Stomach smooth muscle (tissue), 2 donors: ENCODE data around the gene DNAH5.
"Not testable (repeated sequence)": the region's sequence is repeated elsewhere in the genome, so short reads cannot be mapped to it uniquely, and the experiment has no call there.

Experiments used
- H3K27ac ChIP-seq: one replicate; pipeline ENCODE4 v1.7.0; 2013; ENCODE audit warnings: mild to moderate bottlenecking, low read length, inconsistent platforms
- H3K27me3 ChIP-seq, 2 donors: one replicate each; pipeline ENCODE4 v1.7.0; 2013; ENCODE audit warnings: low read length in 2 of 2; ENCODE audit not compliant: insufficient read depth in 2 of 2, control insufficient read depth in 1 of 2
- H3K36me3 ChIP-seq, 2 donors: one replicate each; pipeline ENCODE4 v1.7.0; 2013; ENCODE audit warnings: low read length in 2 of 2; ENCODE audit not compliant: control insufficient read depth in 2 of 2, insufficient read depth in 2 of 2
- H3K4me1 ChIP-seq: one replicate; pipeline ENCODE4 v1.7.0; 2013; ENCODE audit warnings: low read length; ENCODE audit not compliant: control insufficient read depth, insufficient read depth
- H3K4me3 ChIP-seq, 2 donors: one replicate each; pipeline ENCODE4 v1.7.0; 2013; ENCODE audit warnings: low read length in 2 of 2
- H3K9ac ChIP-seq, 2 donors: one replicate each; pipeline ENCODE4 v1.7.0; 2013; ENCODE audit warnings: low read length in 2 of 2, mild to moderate bottlenecking in 1 of 2
- H3K9me3 ChIP-seq, 2 donors: one replicate each; pipeline ENCODE4 v1.7.0; 2013; ENCODE audit warnings: low read length in 2 of 2; ENCODE audit not compliant: control insufficient read depth in 2 of 2
- donor health status: healthy.
- donor health status: Pancreatic carcinoma.

DNAH5 gene

GRCh38 chr5:13944560-13945199 lies at the start of gene DNAH5:
Gene DNAH5, minus strand, starts transcription at chr5:13944688. Its CDS starts 250 bp downstream, at chr5:13944438.
- H3K4me1 ChIP-seq: no peaks in the 10 kb centered on the region
- no peaks in the 10 kb centered on the region for H3K27me3 ChIP-seq
- no peak within 1 kb of the TSS for H3K9ac ChIP-seq
- no peak within 1 kb of the TSS for H3K4me3 ChIP-seq
- no peaks in the 10 kb centered on the region for H3K36me3 ChIP-seq
- H3K27ac ChIP-seq: no peak within 1 kb of the TSS
- no peaks in the 10 kb centered on the region for H3K9me3 ChIP-seq

GRCh38 chr5:13993926-13994325 lies 49.4 kb upstream of the DNAH5 start:
- Histone ChIP-seq H3K27me3 (no peaks in the 10 kb centered on the region), H3K4me3 (no peak overlapping the region), H3K9me3 (no peaks in the 10 kb centered on the region), H3K9ac (no peak overlapping the region), H3K4me1 (no peaks in the 10 kb centered on the region), H3K27ac (no peak overlapping the region), H3K36me3 (no peaks in the 10 kb centered on the region)

- Histone ChIP-seq H3K4me3 (no peak overlapping the region), H3K4me1 (no peaks in the 10 kb centered on the region), H3K27ac (no peak overlapping the region), H3K36me3 (no peaks in the 10 kb centered on the region), H3K9ac (no peak overlapping the region), H3K9me3 (no peaks in the 10 kb centered on the region), H3K27me3 (no peaks in the 10 kb centered on the region)
Observed at GRCh38 chr5:13992795-13993194, 48.3 kb upstream of the DNAH5 start.

GRCh38 chr5:13991365-13991764 lies 46.9 kb upstream of the DNAH5 start:
- no peaks in the 10 kb centered on the region for H3K4me1 ChIP-seq
- no peak overlapping the region for H3K4me3 ChIP-seq
- H3K9me3 ChIP-seq: no peaks in the 10 kb centered on the region
- H3K9ac ChIP-seq: no peak overlapping the region
- no peak overlapping the region for H3K27ac ChIP-seq
- no peaks in the 10 kb centered on the region for H3K36me3 ChIP-seq
- H3K27me3 ChIP-seq: peaks cover 0 to 2% of the 10 kb centered on the region in 2 donors

- no peak overlapping the region for H3K9ac ChIP-seq
Observed at GRCh38 chr5:13990896-13991295, 46.4 kb upstream of the DNAH5 start.

GRCh38 chr5:13989832-13990231 lies 45.3 kb upstream of the DNAH5 start:
- Histone ChIP-seq H3K4me1 (peaks cover 2% of the 10 kb centered on the region), H3K27ac (no peak overlapping the region), H3K9ac (no peak overlapping the region), H3K9me3 (no peaks in the 10 kb centered on the region), H3K4me3 (no peak overlapping the region), H3K36me3 (no peaks in the 10 kb centered on the region), H3K27me3 (peaks cover 0 to 8% of the 10 kb centered on the region in 2 donors)

More at GRCh38 chr5:13990896-13991295, 46.4 kb upstream of the DNAH5 start:
- no peak overlapping the region for H3K4me3 ChIP-seq
- no peaks in the 10 kb centered on the region for H3K9me3 ChIP-seq
- H3K4me1 ChIP-seq: no peaks in the 10 kb centered on the region
- H3K27ac ChIP-seq: no peak overlapping the region
- no peaks in the 10 kb centered on the region for H3K36me3 ChIP-seq
- H3K27me3 ChIP-seq: peaks cover 0 to 4% of the 10 kb centered on the region in 2 donors

- Histone ChIP-seq H3K36me3 (no peaks in the 10 kb centered on the region), H3K4me1 (peaks cover 2% of the 10 kb centered on the region), H3K9ac (no peak overlapping the region), H3K27ac (no peak overlapping the region), H3K27me3 (peaks cover 0 to 8% of the 10 kb centered on the region in 2 donors), H3K4me3 (no peak overlapping the region), H3K9me3 (no peaks in the 10 kb centered on the region)
Observed at GRCh38 chr5:13987843-13988464, 43.5 kb upstream of the DNAH5 start.

- H3K9me3 ChIP-seq: no peaks in the 10 kb centered on the region
- no peak overlapping the region for H3K4me3 ChIP-seq
- no peak overlapping the region for H3K9ac ChIP-seq
- no peaks in the 10 kb centered on the region for H3K36me3 ChIP-seq
- peaks cover 2% of the 10 kb centered on the region for H3K4me1 ChIP-seq
- peaks cover 0 to 8% of the 10 kb centered on the region in 2 donors for H3K27me3 ChIP-seq
- no peak overlapping the region for H3K27ac ChIP-seq
Observed at GRCh38 chr5:13985731-13986418, 41.4 kb upstream of the DNAH5 start.

GRCh38 chr5:13984888-13985287 lies 40.4 kb upstream of the DNAH5 start:
- not testable (repeated sequence) for H3K4me3 ChIP-seq, H3K9me3 ChIP-seq, H3K9ac ChIP-seq, H3K4me1 ChIP-seq, H3K27me3 ChIP-seq, H3K27ac ChIP-seq, H3K36me3 ChIP-seq

- Histone ChIP-seq H3K4me3 (no peak overlapping the region), H3K9me3 (no peaks in the 10 kb centered on the region), H3K27ac (no peak overlapping the region), H3K9ac (no peak overlapping the region), H3K4me1 (no peaks in the 10 kb centered on the region), H3K27me3 (no peaks in the 10 kb centered on the region), H3K36me3 (no peaks in the 10 kb centered on the region)
Observed at GRCh38 chr5:13976867-13977830, 32.7 kb upstream of the DNAH5 start.
